CD4-positive, alpha-beta memory T cell (primary cell): ENCODE measurements around the gene GPR135. TPM values are rescaled to one million over a fixed set of nuclear protein-coding genes. Genes with fewer than 3 reads are reported as not detected.

Experiments
- CTCF ChIA-PET: fragments of 350-600 bp; sonication (Branson Sonifier 250); formaldehyde crosslinking; loops from one replicate; lab custom pipeline; 2021; ENCODE audit warnings: inconsistent platforms; ENCODE audit not compliant: partially characterized antibody; lab: Charles Lee
- POLR2A ChIA-PET: fragments of 350-600 bp; sonication (Branson Sonifier 250); formaldehyde crosslinking; loops from one replicate; lab custom pipeline; 2021; ENCODE audit not compliant: partially characterized antibody; lab: Charles Lee
- DNase-seq, 5 donors: peaks; one replicate each; pipeline versions ENCODE4 v3.0.0 to v3.0.0-alpha.2; 2020 to 2022; ENCODE audit warnings: mixed read lengths in 1 of 5
- H3K27ac ChIP-seq: one replicate; pipeline ENCODE4 v1.7.0; 2013; ENCODE audit warnings: low read depth, low read length
- H3K27me3 ChIP-seq: 2 replicates; pipeline ENCODE4 v1.7.0; 2013; ENCODE audit warnings: mild to moderate bottlenecking, low read length, moderate library complexity; ENCODE audit not compliant: insufficient read depth
- H3K36me3 ChIP-seq: 2 replicates; pipeline ENCODE4 v1.7.0; 2013; ENCODE audit warnings: mild to moderate bottlenecking, low read length, moderate library complexity; ENCODE audit not compliant: insufficient read depth
- H3K4me1 ChIP-seq: 2 replicates; pipeline ENCODE4 v1.7.0; 2013; ENCODE audit warnings: mild to moderate bottlenecking, low read length, moderate library complexity; ENCODE audit not compliant: insufficient read depth
- H3K4me3 ChIP-seq, 2 donors: one replicate each; pipeline ENCODE4 v1.7.0; 2013; ENCODE audit warnings: low read length in 2 of 2, mild to moderate bottlenecking in 1 of 2
- H3K9me3 ChIP-seq, 2 donors: one replicate each; pipeline ENCODE4 v1.7.0; 2013; ENCODE audit warnings: low read length in 2 of 2, control low read depth in 1 of 2; ENCODE audit not compliant: control insufficient read depth in 1 of 2
- H3K27ac Mint-ChIP-seq, 7 donors: one replicate each; pipeline ENCODE4 v1.8.0; 2020 to 2021; ENCODE audit warnings: mixed read lengths in 7 of 7, mild to moderate bottlenecking in 6 of 7, inconsistent platforms in 3 of 7, moderate library complexity in 3 of 7
- H3K27me3 Mint-ChIP-seq, 2 donors: one replicate each; pipeline ENCODE4 v1.8.0; 2020 to 2021; ENCODE audit warnings: mixed read lengths in 2 of 2
- H3K36me3 Mint-ChIP-seq, 2 donors: one replicate each; pipeline ENCODE4 v1.8.0; 2020 to 2021; ENCODE audit warnings: mixed read lengths in 2 of 2, inconsistent platforms in 1 of 2, mild to moderate bottlenecking in 1 of 2
- H3K4me1 Mint-ChIP-seq, 4 donors: one replicate each; pipeline ENCODE4 v1.8.0; 2020 to 2021; ENCODE audit warnings: mixed read lengths in 4 of 4, mild to moderate bottlenecking in 1 of 4
- H3K4me3 Mint-ChIP-seq, 8 donors: one replicate each; pipeline ENCODE4 v1.8.0; 2020 to 2021; ENCODE audit warnings: mixed read lengths in 8 of 8, mild to moderate bottlenecking in 7 of 8, moderate library complexity in 6 of 8, inconsistent platforms in 3 of 8
- H3K9me3 Mint-ChIP-seq, 8 donors: one replicate each; pipeline ENCODE4 v1.8.0; 2020 to 2021; ENCODE audit warnings: mixed read lengths in 8 of 8, mild to moderate bottlenecking in 5 of 8, inconsistent platforms in 3 of 8, moderate library complexity in 1 of 8
- intact Hi-C: fragments of 100-400 bp; cut with micrococcal nuclease; formaldehyde crosslinking; loops from one replicate; pipeline ENCODE4 v1.15.1; 2023
- polyA plus RNA-seq, 2 donors: library from polyadenylated mRNA; unstranded; fragments of 300-500 nt; fragmentation: Illumina TruSeq; gene quantifications; one replicate each; pipeline ENCODE4 v1.2.3, GENCODE V29; 2021
- total RNA-seq, 2 experiments: library from RNA; stranded (reverse); gene quantifications; one replicate each; pipeline ENCODE4 v1.2.3, GENCODE V29; 2021

The GPR135 gene
- total and polyA plus RNA-seq, 4 experiments from 2014 or later, result 0.24 to 2.3 (median 1.3) TPM

GRCh38 chr14:59507063-59507751, 42.0 kb upstream of the GPR135 start:
- Histone ChIP-seq H3K9me3 (no peaks in the 10 kb centered on the region), H3K36me3 (peaks cover 3% of the 10 kb centered on the region), H3K4me3 (no peak overlapping the region), H3K27ac (no peak overlapping the region), H3K27me3 (no peaks in the 10 kb centered on the region), H3K4me1 (peaks cover 16% of the 10 kb centered on the region)
- peak; percentile 17 to 59 (median 33) for DNase-seq
- Mint-ChIP-seq H3K27ac (peak overlapping the region in 1 of 7 donors; percentile 25), H3K9me3 (peaks cover 0 to 2% (median 0%) of the 10 kb centered on the region in 8 donors), H3K36me3 (peaks cover 2 to 13% of the 10 kb centered on the region in 2 donors), H3K27me3 (peaks cover 0 to 4% of the 10 kb centered on the region in 2 donors), H3K4me1 (peaks cover 11 to 19% (median 11%) of the 10 kb centered on the region in 4 donors), H3K4me3 (no peak overlapping the region)
- intact Hi-C loops, result loop anchor here (1.0 to 5.0 kb wide), 2 partner anchors 69 to 675 kb away; partner anchors contain the start of gene CCDC175
- CTCF ChIA-PET, result interaction anchor here (0.7 to 2.7 kb wide), 10 partner anchors 9 to 678 kb away, joined by 3 to 14 read pairs (median 4); partner anchors contain the start of genes CCDC175, JKAMP and L3HYPDH
- POLR2A ChIA-PET, result interaction anchor here (1.3 kb wide), 1 partner anchor 42 kb away, joined by 4 read pairs; the partner anchor contains the start of gene GPR135

- H3K4me1 ChIP-seq, result peaks cover 16% of the 10 kb centered on the region
- H3K27me3 ChIP-seq, result no peaks in the 10 kb centered on the region
- H3K4me1 Mint-ChIP-seq, result peaks cover 12 to 21% (median 13%) of the 10 kb centered on the region in 4 donors
- H3K36me3 ChIP-seq, result peaks cover 3% of the 10 kb centered on the region
- H3K27me3 Mint-ChIP-seq, result no peaks in the 10 kb centered on the region
- H3K36me3 Mint-ChIP-seq, result peaks cover 15 to 32% of the 10 kb centered on the region in 2 donors
- peak overlapping the region in 1 of 7 donors; percentile 29 for H3K27ac Mint-ChIP-seq
- CTCF ChIA-PET, result interaction anchor here (1.5 kb wide), 1 partner anchor 74 kb away, joined by 7 read pairs; the partner anchor contains the start of gene CCDC175
- H3K27ac ChIP-seq, result no peak overlapping the region
- no peak overlapping the region for H3K4me3 Mint-ChIP-seq
- intact Hi-C loops, result loop anchor here (2.0 kb wide), 1 partner anchor 18 kb away; the partner anchor contains the start of genes JKAMP and L3HYPDH
- no peak for DNase-seq
- no peaks in the 10 kb centered on the region for H3K9me3 ChIP-seq
- POLR2A ChIA-PET, result no interaction called here
- no peak overlapping the region for H3K4me3 ChIP-seq
- no peaks in the 10 kb centered on the region for H3K9me3 Mint-ChIP-seq
These were observed 38.1 kb upstream of the GPR135 start for GRCh38 chr14:59503256-59503655.

- Histone ChIP-seq H3K4me3 (no peak overlapping the region), H3K9me3 (no peaks in the 10 kb centered on the region), H3K4me1 (peaks cover 21% of the 10 kb centered on the region), H3K27me3 (no peaks in the 10 kb centered on the region), H3K36me3 (peaks cover 3% of the 10 kb centered on the region), H3K27ac (no peak overlapping the region)
- no peak for DNase-seq
- Mint-ChIP-seq H3K27me3 (no peaks in the 10 kb centered on the region), H3K27ac (no peak overlapping the region), H3K4me3 (no peak overlapping the region), H3K9me3 (no peaks in the 10 kb centered on the region), H3K36me3 (peaks cover 26 to 46% of the 10 kb centered on the region in 2 donors), H3K4me1 (peaks cover 16 to 28% (median 22%) of the 10 kb centered on the region in 4 donors)
- ChIA-PET CTCF (no interaction called here), POLR2A (no interaction called here)
- intact Hi-C loops, result no loop called here
These were observed 35.6 kb upstream of the GPR135 start for GRCh38 chr14:59500732-59501131.

- peaks cover 17% of the 10 kb centered on the region for H3K36me3 ChIP-seq
- no peaks in the 10 kb centered on the region for H3K27me3 Mint-ChIP-seq
- H3K36me3 Mint-ChIP-seq, result peaks cover 73 to 77% of the 10 kb centered on the region in 2 donors
- intact Hi-C loops, result no loop called here
- no peaks in the 10 kb centered on the region for H3K9me3 Mint-ChIP-seq
- DNase-seq, result no peak
- H3K27me3 ChIP-seq, result no peaks in the 10 kb centered on the region
- H3K27ac ChIP-seq, result no peak overlapping the region
- H3K4me1 ChIP-seq, result peaks cover 11% of the 10 kb centered on the region
- ChIA-PET CTCF (interaction anchor here (1.3 kb wide), 1 partner anchor 12 kb away, joined by 3 read pairs; no protein-coding TSS in a partner anchor), POLR2A (interaction anchor here (0.6 to 1.1 kb wide), 2 partner anchors 8 to 258 kb away, joined by 3 read pairs; partner anchors contain the start of genes JKAMP and L3HYPDH)
- no peak overlapping the region for H3K4me3 ChIP-seq
- H3K4me3 Mint-ChIP-seq, result no peak overlapping the region
- H3K4me1 Mint-ChIP-seq, result peaks cover 33 to 42% (median 37%) of the 10 kb centered on the region in 4 donors
- H3K9me3 ChIP-seq, result no peaks in the 10 kb centered on the region
- H3K27ac Mint-ChIP-seq, result no peak overlapping the region
These were observed 27.2 kb upstream of the GPR135 start for GRCh38 chr14:59492384-59492783.

GRCh38 chr14:59490756-59491155, 25.6 kb upstream of the GPR135 start:
- no peaks in the 10 kb centered on the region for H3K9me3 ChIP-seq
- H3K27ac ChIP-seq, result no peak overlapping the region
- Mint-ChIP-seq H3K36me3 (peaks cover 65 to 70% of the 10 kb centered on the region in 2 donors), H3K9me3 (no peaks in the 10 kb centered on the region), H3K4me3 (no peak overlapping the region), H3K4me1 (peaks cover 34 to 40% (median 38%) of the 10 kb centered on the region in 4 donors), H3K27me3 (no peaks in the 10 kb centered on the region), H3K27ac (peak overlapping the region in 2 of 7 donors; percentile 17 to 89)
- DNase-seq, result no peak
- H3K27me3 ChIP-seq, result no peaks in the 10 kb centered on the region
- intact Hi-C loops, result no loop called here
- peaks cover 17% of the 10 kb centered on the region for H3K36me3 ChIP-seq
- ChIA-PET CTCF (no interaction called here), POLR2A (no interaction called here)
- peaks cover 17% of the 10 kb centered on the region for H3K4me1 ChIP-seq
- H3K4me3 ChIP-seq, result no peak overlapping the region

GRCh38 chr14:59484639-59485175, 19.5 kb upstream of the GPR135 start:
- peaks cover 56 to 76% (median 63%) of the 10 kb centered on the region in 4 donors for H3K4me1 Mint-ChIP-seq
- H3K27ac Mint-ChIP-seq, result peak overlapping the region; percentile 90 to 99 (median 96)
- ChIA-PET POLR2A (interaction anchor here (0.6 to 3.0 kb wide), 18 partner anchors 8 to 1496 kb away, joined by 3 to 39 read pairs (median 4); partner anchors contain the start of genes ARID4A, CCDC175, DAAM1 and DHRS7), CTCF (interaction anchor here (1.0 to 2.2 kb wide), 11 partner anchors 9 to 480 kb away, joined by 3 to 14 read pairs (median 5); partner anchors contain the start of gene CCDC175)
- Histone ChIP-seq H3K36me3 (no peaks in the 10 kb centered on the region), H3K4me3 (peak overlapping the region; percentile 85 to 87), H3K9me3 (no peaks in the 10 kb centered on the region), H3K4me1 (peaks cover 65% of the 10 kb centered on the region), H3K27me3 (no peaks in the 10 kb centered on the region), H3K27ac (peak overlapping the region; percentile 82)
- H3K9me3 Mint-ChIP-seq, result no peaks in the 10 kb centered on the region
- H3K36me3 Mint-ChIP-seq, result peaks cover 20 to 28% of the 10 kb centered on the region in 2 donors
- intact Hi-C loops, result loop anchor here (1.0 to 2.0 kb wide), 9 partner anchors 18 to 1057 kb away; partner anchors contain the start of genes CCDC175, DAAM1, GPR135 and KIAA0586
- H3K27me3 Mint-ChIP-seq, result no peaks in the 10 kb centered on the region
- DNase-seq, result no peak
- H3K4me3 Mint-ChIP-seq, result peak overlapping the region; percentile 92 to 98 (median 96)
